GM18907 (cell line): ENCODE measurements around the gene OR9K2.
"Not testable (repeated sequence)": the region's sequence is repeated elsewhere in the genome, so short reads cannot be mapped to it uniquely, and the experiment has no call there.

Experiments
- ATAC-seq: cut with Tn5 transposase; IDR thresholded peaks from one replicate; pipeline ENCODE4 v1.9.1; 2021; ENCODE audit warnings: mild to moderate bottlenecking, moderate library complexity; ENCODE audit not compliant: unreplicated experiment

Gene OR9K2, protein sequence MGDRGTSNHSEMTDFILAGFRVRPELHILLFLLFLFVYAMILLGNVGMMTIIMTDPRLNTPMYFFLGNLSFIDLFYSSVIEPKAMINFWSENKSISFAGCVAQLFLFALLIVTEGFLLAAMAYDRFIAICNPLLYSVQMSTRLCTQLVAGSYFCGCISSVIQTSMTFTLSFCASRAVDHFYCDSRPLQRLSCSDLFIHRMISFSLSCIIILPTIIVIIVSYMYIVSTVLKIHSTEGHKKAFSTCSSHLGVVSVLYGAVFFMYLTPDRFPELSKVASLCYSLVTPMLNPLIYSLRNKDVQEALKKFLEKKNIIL

DNA sequence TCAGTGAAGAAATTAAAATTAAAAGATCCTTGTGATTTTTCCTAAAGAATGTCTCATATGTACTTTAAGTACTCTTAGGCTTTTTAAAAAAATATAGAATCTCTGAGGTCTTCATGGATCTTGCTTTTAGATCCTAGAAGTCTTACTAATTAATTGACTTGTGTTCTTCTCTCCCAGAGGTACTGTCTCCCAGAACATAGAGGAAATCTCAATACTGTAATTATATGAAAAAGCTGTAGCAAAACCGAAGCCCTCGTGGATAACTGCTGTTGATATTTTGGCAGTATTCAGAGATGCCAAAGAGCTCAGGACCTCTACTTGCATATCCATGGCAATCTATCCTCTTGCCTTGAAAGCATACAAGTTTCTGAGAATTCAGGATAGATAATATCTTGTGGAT, at the start of gene OR9K2:
Gene OR9K2, plus strand, starts transcription at position 301 of the 400 bp plus-strand sequence. CDS start 3,429 bp downstream, outside the sequence.
- no peak for ATAC-seq

DNA sequence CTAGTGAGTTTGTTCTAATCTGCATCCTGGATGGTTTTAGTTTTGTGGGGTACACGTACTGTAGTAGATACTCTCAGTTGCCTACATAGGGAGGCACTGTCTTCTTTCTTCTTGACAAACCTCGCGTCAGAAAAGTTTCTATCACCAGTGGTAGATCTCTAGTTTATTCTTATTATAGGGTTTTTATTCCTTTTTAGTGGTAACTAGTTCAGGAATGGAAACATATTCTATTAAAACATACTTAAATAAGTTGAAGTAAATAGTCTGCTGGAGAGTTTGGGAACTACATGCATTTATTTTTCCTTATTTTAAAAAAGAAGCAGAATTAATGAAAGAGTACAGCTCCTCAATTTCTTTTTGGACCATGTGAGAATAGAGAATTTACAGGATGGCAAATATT, 33.6 kb upstream of the OR9K2 start:
- no peak for ATAC-seq

GRCh38 chr12:55112378-55112875, 13.8 kb upstream of the OR9K2 start:
- no peak for ATAC-seq

GRCh38 chr12:55116152-55116551, 10.1 kb upstream of the OR9K2 start:
- ATAC-seq: no peak

- ATAC-seq: no peak
Observed at GRCh38 chr12:55132816-55133215, 6.6 kb downstream of the OR9K2 start.

- ATAC-seq: no peak
Observed at GRCh38 chr12:55142669-55143565, 16.7 kb downstream of the OR9K2 start.

DNA sequence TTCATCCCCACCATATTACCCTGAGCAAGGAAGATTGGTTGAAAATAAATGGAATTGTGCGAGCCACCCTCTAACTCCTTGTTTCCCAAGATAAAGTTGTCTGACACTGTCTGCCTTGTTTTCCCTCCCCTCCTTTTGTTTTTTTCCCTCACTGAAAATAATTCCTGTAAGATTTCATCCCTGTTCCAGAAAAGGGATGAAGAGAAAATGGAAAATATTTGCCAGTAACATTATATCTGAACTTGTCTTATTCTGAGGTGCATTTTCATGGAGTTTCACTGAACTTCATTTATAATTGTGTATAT, 17.3 kb downstream of the OR9K2 start:
- ATAC-seq: no peak

- not testable (repeated sequence) for ATAC-seq
Observed at GRCh38 chr12:55167010-55167640, 40.9 kb downstream of the OR9K2 start.

- ATAC-seq: no peak
Observed at GRCh38 chr12:55171445-55171844, 45.2 kb downstream of the OR9K2 start.

DNA sequence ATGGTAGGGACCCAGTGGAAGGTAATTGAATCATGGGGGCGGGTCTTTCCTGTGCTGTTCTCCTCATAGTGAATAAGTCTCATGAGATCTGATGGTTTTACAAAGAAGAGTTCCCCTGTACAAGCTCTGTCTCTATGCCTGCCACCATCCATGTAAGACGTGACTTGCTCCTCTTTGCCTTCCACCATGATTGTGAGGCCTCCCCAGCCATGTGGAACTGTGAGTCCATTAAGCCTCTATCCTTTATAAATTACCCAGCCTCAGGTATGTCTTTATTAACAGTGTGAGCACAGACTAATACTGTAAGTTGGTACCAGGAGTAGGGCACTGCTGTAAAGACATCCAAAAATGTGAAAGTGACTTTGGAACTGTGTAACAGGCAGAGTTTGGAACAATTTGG, 45.6 kb downstream of the OR9K2 start:
- not testable (repeated sequence) for ATAC-seq

- ATAC-seq: no peak
Observed at GRCh38 chr12:55172686-55173085, 46.5 kb downstream of the OR9K2 start.

DNA sequence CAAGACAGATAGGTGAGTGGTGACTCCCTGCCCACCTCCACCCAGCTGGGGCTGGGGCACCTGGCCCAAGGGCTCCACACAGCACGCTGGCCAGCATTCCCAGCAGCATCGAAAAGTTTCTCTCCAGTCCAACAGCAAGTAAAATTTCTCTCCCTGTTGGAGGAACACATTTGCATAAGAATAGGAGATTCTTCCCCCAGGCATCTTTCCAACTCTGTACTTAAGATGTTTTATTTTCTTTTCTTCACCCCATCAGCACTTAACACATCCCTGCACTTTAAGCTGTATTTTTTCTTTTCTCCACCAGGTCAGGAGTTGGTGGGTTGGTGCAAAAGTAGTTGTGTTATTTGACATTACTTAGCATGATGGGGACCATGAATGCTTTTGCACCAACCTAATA, 47.2 kb downstream of the OR9K2 start:
- ATAC-seq: no peak
